WTC11 (cell line): ENCODE results near the gene CDC5L. TPM values are rescaled to one million over a fixed set of nuclear protein-coding genes. Genes with fewer than 3 reads are reported as not detected.

Experiments used
- ATAC-seq: fragments of 200-7000 bp; cut with Tn5 transposase; 2 replicates; pipeline ENCODE4 v1.10.0; 2021; ENCODE audit warnings: mild to moderate bottlenecking, moderate library complexity
- CTCF ChIA-PET: fragments of 300-600 bp; sonication (Branson Sonifier 250); formaldehyde crosslinking; loops from one replicate; lab custom pipeline; 2021; ENCODE audit warnings: antibody characterized with exemption; lab: Charles Lee
- POLR2A ChIA-PET: fragments of 350-600 bp; sonication (Branson Sonifier 250); formaldehyde crosslinking; loops from one replicate; lab custom pipeline; 2021; ENCODE audit warnings: antibody characterized with exemption; lab: Charles Lee
- DNase-seq: peaks from one replicate; pipeline ENCODE4 v3.0.0; 2021; ENCODE audit warnings: low spot score
- H3K27ac Mint-ChIP-seq: 2 replicates; pipeline ENCODE4 v1.8.0; 2021; ENCODE audit warnings: mixed read lengths
- H3K27me3 Mint-ChIP-seq: 2 replicates; pipeline ENCODE4 v1.8.0; 2021; ENCODE audit warnings: low read depth, mild to moderate bottlenecking, moderate library complexity, mixed read lengths
- H3K36me3 Mint-ChIP-seq: 2 replicates; pipeline ENCODE4 v1.8.0; 2021; ENCODE audit warnings: mixed read lengths
- H3K4me1 Mint-ChIP-seq: 2 replicates; pipeline ENCODE4 v1.8.0; 2022; ENCODE audit warnings: mixed read lengths
- H3K4me3 Mint-ChIP-seq: 2 replicates; pipeline ENCODE4 v1.8.0; 2021; ENCODE audit warnings: mild to moderate bottlenecking, moderate library complexity, mixed read lengths
- H3K9me3 Mint-ChIP-seq: 2 replicates; pipeline ENCODE4 v1.8.0; 2021; ENCODE audit warnings: mixed read lengths
- CREM ChIP-seq: sonication (generic); formaldehyde crosslinking; IDR thresholded peaks from 2 replicates; pipeline ENCODE4 v1.8.1; 2022; ENCODE audit warnings: mild to moderate bottlenecking, missing genetic modification reagents, moderate library complexity
- GRHL2 ChIP-seq: fragments of 250-450 bp; sonication (Bioruptor Pico); IDR thresholded peaks from 2 replicates; pipeline ENCODE4 v1.8.0; 2022; ENCODE audit warnings: mild to moderate bottlenecking, moderate library complexity; ENCODE audit not compliant: insufficient replicate concordance, severe bottlenecking
- HMGA2 ChIP-seq: fragments of 250-450 bp; sonication (Bioruptor Pico); IDR thresholded peaks from 2 replicates; pipeline ENCODE4 v1.4.0; 2021; ENCODE audit warnings: mild to moderate bottlenecking, moderate library complexity
- MXD4 ChIP-seq: fragments of 250-450 bp; sonication (Bioruptor Pico); IDR thresholded peaks from 2 replicates; pipeline ENCODE4 v1.8.0; 2021; ENCODE audit warnings: mild to moderate bottlenecking, moderate library complexity, borderline replicate concordance
- NFYB ChIP-seq: sonication (generic); formaldehyde crosslinking; conservative IDR thresholded peaks from 2 replicates; pipeline ENCODE4 v1.8.0; 2022; ENCODE audit warnings: low read depth, missing genetic modification reagents
- NR2C2 ChIP-seq: sonication (generic); formaldehyde crosslinking; IDR thresholded peaks from 2 replicates; pipeline ENCODE4 v1.8.0; 2022; ENCODE audit warnings: mild to moderate bottlenecking, missing genetic modification reagents
- SMAD4 ChIP-seq: sonication (generic); formaldehyde crosslinking; IDR thresholded peaks from 2 replicates; pipeline ENCODE4 v1.8.0; 2022; ENCODE audit warnings: mild to moderate bottlenecking, missing genetic modification reagents
- ZNF121 ChIP-seq: sonication (generic); formaldehyde crosslinking; IDR thresholded peaks from 2 replicates; pipeline ENCODE4 v1.8.0; 2023; ENCODE audit warnings: missing genetic modification reagents
- ZNF219 ChIP-seq: sonication (generic); formaldehyde crosslinking; IDR thresholded peaks from 2 replicates; pipeline ENCODE4 v1.8.0; 2023; ENCODE audit warnings: missing genetic modification reagents, mild to moderate bottlenecking, borderline replicate concordance
- ZNF232 ChIP-seq: sonication (generic); formaldehyde crosslinking; IDR thresholded peaks from 2 replicates; pipeline ENCODE4 v1.8.0; 2022; ENCODE audit warnings: mild to moderate bottlenecking, missing genetic modification reagents
- ZNF317 ChIP-seq: sonication (generic); formaldehyde crosslinking; IDR thresholded peaks from 2 replicates; pipeline ENCODE4 v1.8.1; 2023; ENCODE audit warnings: low read depth, mild to moderate bottlenecking, moderate library complexity, missing genetic modification reagents, borderline replicate concordance
- ZNF396 ChIP-seq: fragments of 250-450 bp; sonication (Bioruptor Pico); IDR thresholded peaks from 2 replicates; pipeline ENCODE4 v1.8.0; 2021; ENCODE audit warnings: mild to moderate bottlenecking, moderate library complexity, borderline replicate concordance
- ZNF423 ChIP-seq: fragments of 250-450 bp; sonication (Bioruptor Pico); IDR thresholded peaks from 2 replicates; pipeline ENCODE4 v2.1.2; 2022; ENCODE audit warnings: mild to moderate bottlenecking, moderate library complexity
- ZNF671 ChIP-seq: fragments of 250-450 bp; sonication (Bioruptor Pico); IDR thresholded peaks from 2 replicates; pipeline ENCODE4 v1.8.0; 2021; ENCODE audit warnings: mild to moderate bottlenecking
- total RNA-seq: library from RNA; stranded (reverse); gene quantifications from 3 replicates; pipeline ENCODE4 v1.2.3, GENCODE V29; 2021
- TF ChIP-seq, protein P1 (sequence below): sonication (generic); formaldehyde crosslinking; conservative IDR thresholded peaks from 2 replicates; pipeline ENCODE4 v1.8.1; 2022; ENCODE audit warnings: mild to moderate bottlenecking, missing genetic modification reagents
- TF ChIP-seq, protein P2 (sequence below): sonication (generic); formaldehyde crosslinking; IDR thresholded peaks from 2 replicates; pipeline ENCODE4 v1.8.0; 2023; ENCODE audit warnings: missing genetic modification reagents, mild to moderate bottlenecking, borderline replicate concordance
- TF ChIP-seq, protein P3 (sequence below): fragments of 250-450 bp; sonication (Bioruptor Pico); IDR thresholded peaks from 2 replicates; pipeline ENCODE4 v1.9.0; 2021; ENCODE audit warnings: moderate library complexity, mild to moderate bottlenecking, inconsistent platforms, borderline replicate concordance
- TF ChIP-seq, protein P4 (sequence below): sonication (generic); formaldehyde crosslinking; IDR thresholded peaks from 2 replicates; pipeline ENCODE4 v1.8.0; 2022; ENCODE audit warnings: missing genetic modification reagents
- TF ChIP-seq, protein P5 (sequence below): sonication (generic); formaldehyde crosslinking; IDR thresholded peaks from 2 replicates; pipeline ENCODE4 v1.8.0; 2022; ENCODE audit warnings: mild to moderate bottlenecking, missing genetic modification reagents
- TF ChIP-seq, protein P6 (sequence below): sonication (generic); formaldehyde crosslinking; IDR thresholded peaks from 2 replicates; pipeline ENCODE4 v1.8.1; 2022; ENCODE audit warnings: low read depth, missing genetic modification reagents, borderline replicate concordance
- TF ChIP-seq, protein P7 (sequence below): sonication (generic); formaldehyde crosslinking; IDR thresholded peaks from 2 replicates; pipeline ENCODE4 v1.8.1; 2023; ENCODE audit warnings: mild to moderate bottlenecking, missing genetic modification reagents

The CDC5L gene
- total RNA-seq, 1 experiment from 2014 or later, result 23.5 TPM

DNA sequence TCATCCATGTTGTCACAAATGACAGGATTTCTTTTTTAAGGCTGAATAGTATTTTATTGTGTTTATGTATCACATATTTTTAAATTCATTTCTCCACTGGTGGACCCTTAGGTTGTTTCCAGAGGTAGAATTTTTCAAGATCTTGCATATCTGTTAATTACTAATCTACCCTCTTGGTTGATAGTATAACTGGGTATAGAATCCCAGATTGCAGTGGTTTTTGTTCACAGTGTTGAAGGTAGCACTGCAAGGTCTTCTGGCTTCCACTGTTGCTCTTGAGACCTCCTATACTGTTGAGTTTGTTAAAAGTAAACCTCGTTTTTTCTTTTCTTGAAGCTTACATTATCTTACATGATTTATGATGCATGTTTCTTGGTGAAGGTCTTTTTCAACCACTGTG lies 22.9 kb downstream of the CDC5L start:
- DNase-seq (no peak), ATAC-seq (no peak)
- TF ChIP-seq, protein P1, sequence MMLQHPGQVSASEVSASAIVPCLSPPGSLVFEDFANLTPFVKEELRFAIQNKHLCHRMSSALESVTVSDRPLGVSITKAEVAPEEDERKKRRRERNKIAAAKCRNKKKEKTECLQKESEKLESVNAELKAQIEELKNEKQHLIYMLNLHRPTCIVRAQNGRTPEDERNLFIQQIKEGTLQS, result no peak
- TF ChIP-seq, protein P2, sequence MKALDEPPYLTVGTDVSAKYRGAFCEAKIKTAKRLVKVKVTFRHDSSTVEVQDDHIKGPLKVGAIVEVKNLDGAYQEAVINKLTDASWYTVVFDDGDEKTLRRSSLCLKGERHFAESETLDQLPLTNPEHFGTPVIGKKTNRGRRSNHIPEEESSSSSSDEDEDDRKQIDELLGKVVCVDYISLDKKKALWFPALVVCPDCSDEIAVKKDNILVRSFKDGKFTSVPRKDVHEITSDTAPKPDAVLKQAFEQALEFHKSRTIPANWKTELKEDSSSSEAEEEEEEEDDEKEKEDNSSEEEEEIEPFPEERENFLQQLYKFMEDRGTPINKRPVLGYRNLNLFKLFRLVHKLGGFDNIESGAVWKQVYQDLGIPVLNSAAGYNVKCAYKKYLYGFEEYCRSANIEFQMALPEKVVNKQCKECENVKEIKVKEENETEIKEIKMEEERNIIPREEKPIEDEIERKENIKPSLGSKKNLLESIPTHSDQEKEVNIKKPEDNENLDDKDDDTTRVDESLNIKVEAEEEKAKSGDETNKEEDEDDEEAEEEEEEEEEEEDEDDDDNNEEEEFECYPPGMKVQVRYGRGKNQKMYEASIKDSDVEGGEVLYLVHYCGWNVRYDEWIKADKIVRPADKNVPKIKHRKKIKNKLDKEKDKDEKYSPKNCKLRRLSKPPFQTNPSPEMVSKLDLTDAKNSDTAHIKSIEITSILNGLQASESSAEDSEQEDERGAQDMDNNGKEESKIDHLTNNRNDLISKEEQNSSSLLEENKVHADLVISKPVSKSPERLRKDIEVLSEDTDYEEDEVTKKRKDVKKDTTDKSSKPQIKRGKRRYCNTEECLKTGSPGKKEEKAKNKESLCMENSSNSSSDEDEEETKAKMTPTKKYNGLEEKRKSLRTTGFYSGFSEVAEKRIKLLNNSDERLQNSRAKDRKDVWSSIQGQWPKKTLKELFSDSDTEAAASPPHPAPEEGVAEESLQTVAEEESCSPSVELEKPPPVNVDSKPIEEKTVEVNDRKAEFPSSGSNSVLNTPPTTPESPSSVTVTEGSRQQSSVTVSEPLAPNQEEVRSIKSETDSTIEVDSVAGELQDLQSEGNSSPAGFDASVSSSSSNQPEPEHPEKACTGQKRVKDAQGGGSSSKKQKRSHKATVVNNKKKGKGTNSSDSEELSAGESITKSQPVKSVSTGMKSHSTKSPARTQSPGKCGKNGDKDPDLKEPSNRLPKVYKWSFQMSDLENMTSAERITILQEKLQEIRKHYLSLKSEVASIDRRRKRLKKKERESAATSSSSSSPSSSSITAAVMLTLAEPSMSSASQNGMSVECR, result no peak
- no peak for TF ChIP-seq MXD4 (CRISPR knock-in tag)
- TF ChIP-seq, protein P3, sequence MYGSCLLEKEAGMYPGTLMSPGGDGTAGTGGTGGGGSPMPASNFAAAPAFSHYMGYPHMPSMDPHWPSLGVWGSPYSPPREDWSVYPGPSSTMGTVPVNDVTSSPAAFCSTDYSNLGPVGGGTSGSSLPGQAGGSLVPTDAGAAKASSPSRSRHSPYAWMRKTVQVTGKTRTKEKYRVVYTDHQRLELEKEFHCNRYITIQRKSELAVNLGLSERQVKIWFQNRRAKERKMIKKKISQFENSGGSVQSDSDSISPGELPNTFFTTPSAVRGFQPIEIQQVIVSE (CRISPR knock-in tag), result no peak
- TF ChIP-seq, protein P4, sequence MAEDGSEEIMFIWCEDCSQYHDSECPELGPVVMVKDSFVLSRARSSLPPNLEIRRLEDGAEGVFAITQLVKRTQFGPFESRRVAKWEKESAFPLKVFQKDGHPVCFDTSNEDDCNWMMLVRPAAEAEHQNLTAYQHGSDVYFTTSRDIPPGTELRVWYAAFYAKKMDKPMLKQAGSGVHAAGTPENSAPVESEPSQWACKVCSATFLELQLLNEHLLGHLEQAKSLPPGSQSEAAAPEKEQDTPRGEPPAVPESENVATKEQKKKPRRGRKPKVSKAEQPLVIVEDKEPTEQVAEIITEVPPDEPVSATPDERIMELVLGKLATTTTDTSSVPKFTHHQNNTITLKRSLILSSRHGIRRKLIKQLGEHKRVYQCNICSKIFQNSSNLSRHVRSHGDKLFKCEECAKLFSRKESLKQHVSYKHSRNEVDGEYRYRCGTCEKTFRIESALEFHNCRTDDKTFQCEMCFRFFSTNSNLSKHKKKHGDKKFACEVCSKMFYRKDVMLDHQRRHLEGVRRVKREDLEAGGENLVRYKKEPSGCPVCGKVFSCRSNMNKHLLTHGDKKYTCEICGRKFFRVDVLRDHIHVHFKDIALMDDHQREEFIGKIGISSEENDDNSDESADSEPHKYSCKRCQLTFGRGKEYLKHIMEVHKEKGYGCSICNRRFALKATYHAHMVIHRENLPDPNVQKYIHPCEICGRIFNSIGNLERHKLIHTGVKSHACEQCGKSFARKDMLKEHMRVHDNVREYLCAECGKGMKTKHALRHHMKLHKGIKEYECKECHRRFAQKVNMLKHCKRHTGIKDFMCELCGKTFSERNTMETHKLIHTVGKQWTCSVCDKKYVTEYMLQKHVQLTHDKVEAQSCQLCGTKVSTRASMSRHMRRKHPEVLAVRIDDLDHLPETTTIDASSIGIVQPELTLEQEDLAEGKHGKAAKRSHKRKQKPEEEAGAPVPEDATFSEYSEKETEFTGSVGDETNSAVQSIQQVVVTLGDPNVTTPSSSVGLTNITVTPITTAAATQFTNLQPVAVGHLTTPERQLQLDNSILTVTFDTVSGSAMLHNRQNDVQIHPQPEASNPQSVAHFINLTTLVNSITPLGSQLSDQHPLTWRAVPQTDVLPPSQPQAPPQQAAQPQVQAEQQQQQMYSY, result no peak
- Mint-ChIP-seq H3K27me3 (no peaks in the 10 kb centered on the region), H3K27ac (no peak overlapping the region), H3K4me3 (no peak overlapping the region), H3K4me1 (no peaks in the 10 kb centered on the region), H3K9me3 (no peaks in the 10 kb centered on the region), H3K36me3 (peaks cover 64% of the 10 kb centered on the region)
- ChIA-PET CTCF (no interaction called here), POLR2A (no interaction called here)

DNA sequence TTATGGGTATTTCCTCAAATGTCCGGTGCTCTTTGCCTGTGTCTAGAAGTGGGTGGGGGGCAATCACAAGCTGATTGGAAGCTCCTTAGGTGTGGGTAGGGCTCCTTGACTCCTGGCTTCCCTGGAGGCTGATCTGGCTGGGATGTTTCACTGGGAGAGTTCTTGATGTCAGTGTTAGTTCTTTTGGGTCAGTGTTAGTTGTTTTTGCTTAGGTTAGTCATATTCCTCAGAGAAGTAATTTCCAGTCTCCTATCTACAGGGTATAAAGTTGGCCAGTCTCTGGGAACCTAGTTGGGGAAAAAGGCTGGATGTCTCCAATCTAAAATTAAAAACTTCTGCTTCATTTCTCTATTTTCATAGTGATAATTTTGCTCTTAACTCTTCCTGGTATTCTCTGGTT lies 23.6 kb downstream of the CDC5L start:
- Mint-ChIP-seq H3K9me3 (no peaks in the 10 kb centered on the region), H3K4me3 (no peak overlapping the region), H3K36me3 (peaks cover 61% of the 10 kb centered on the region), H3K27me3 (no peaks in the 10 kb centered on the region), H3K4me1 (no peaks in the 10 kb centered on the region), H3K27ac (no peak overlapping the region)
- DNase-seq (no peak), ATAC-seq (no peak)
- ChIA-PET POLR2A (no interaction called here), CTCF (no interaction called here)
- TF ChIP-seq ZNF423 (CRISPR knock-in tag), result no peak
- no peak for TF ChIP-seq ZNF219
- TF ChIP-seq SMAD4 (CRISPR knock-in tag), result no peak
- TF ChIP-seq, protein P3 (CRISPR knock-in tag), result no peak
- TF ChIP-seq NFYB (CRISPR knock-in tag), result no peak
- TF ChIP-seq, protein P5, sequence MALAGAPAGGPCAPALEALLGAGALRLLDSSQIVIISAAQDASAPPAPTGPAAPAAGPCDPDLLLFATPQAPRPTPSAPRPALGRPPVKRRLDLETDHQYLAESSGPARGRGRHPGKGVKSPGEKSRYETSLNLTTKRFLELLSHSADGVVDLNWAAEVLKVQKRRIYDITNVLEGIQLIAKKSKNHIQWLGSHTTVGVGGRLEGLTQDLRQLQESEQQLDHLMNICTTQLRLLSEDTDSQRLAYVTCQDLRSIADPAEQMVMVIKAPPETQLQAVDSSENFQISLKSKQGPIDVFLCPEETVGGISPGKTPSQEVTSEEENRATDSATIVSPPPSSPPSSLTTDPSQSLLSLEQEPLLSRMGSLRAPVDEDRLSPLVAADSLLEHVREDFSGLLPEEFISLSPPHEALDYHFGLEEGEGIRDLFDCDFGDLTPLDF (CRISPR knock-in tag), result no peak
- no peak for TF ChIP-seq GRHL2 (CRISPR knock-in tag)
- TF ChIP-seq, protein P6, sequence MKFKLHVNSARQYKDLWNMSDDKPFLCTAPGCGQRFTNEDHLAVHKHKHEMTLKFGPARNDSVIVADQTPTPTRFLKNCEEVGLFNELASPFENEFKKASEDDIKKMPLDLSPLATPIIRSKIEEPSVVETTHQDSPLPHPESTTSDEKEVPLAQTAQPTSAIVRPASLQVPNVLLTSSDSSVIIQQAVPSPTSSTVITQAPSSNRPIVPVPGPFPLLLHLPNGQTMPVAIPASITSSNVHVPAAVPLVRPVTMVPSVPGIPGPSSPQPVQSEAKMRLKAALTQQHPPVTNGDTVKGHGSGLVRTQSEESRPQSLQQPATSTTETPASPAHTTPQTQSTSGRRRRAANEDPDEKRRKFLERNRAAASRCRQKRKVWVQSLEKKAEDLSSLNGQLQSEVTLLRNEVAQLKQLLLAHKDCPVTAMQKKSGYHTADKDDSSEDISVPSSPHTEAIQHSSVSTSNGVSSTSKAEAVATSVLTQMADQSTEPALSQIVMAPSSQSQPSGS (CRISPR knock-in tag), result no peak
- TF ChIP-seq, protein P7, sequence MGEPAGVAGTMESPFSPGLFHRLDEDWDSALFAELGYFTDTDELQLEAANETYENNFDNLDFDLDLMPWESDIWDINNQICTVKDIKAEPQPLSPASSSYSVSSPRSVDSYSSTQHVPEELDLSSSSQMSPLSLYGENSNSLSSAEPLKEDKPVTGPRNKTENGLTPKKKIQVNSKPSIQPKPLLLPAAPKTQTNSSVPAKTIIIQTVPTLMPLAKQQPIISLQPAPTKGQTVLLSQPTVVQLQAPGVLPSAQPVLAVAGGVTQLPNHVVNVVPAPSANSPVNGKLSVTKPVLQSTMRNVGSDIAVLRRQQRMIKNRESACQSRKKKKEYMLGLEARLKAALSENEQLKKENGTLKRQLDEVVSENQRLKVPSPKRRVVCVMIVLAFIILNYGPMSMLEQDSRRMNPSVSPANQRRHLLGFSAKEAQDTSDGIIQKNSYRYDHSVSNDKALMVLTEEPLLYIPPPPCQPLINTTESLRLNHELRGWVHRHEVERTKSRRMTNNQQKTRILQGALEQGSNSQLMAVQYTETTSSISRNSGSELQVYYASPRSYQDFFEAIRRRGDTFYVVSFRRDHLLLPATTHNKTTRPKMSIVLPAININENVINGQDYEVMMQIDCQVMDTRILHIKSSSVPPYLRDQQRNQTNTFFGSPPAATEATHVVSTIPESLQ, result no peak
- no peak for TF ChIP-seq NR2C2 (CRISPR knock-in tag)
- no peak for TF ChIP-seq ZNF671
- TF ChIP-seq ZNF317 (CRISPR knock-in tag), result no peak
- no peak for TF ChIP-seq CREM
- no peak for TF ChIP-seq ZNF121 (CRISPR knock-in tag)
- no peak for TF ChIP-seq ZNF232 (CRISPR knock-in tag)
- TF ChIP-seq HMGA2 (CRISPR knock-in tag), result no peak
- TF ChIP-seq ZNF396, result no peak
